Measurements from ENCODE around the gene IGSF3. TPM values are rescaled to one million over a fixed set of nuclear protein-coding genes. Genes with fewer than 3 reads are reported as not detected.

IGSF3 gene
- total and polyA plus RNA-seq, 2 of the 13 experiments (the other 11 are each of a cell fraction or from before 2014, with no cell fraction given) = 0.11 to 0.16 TPM

DNA sequence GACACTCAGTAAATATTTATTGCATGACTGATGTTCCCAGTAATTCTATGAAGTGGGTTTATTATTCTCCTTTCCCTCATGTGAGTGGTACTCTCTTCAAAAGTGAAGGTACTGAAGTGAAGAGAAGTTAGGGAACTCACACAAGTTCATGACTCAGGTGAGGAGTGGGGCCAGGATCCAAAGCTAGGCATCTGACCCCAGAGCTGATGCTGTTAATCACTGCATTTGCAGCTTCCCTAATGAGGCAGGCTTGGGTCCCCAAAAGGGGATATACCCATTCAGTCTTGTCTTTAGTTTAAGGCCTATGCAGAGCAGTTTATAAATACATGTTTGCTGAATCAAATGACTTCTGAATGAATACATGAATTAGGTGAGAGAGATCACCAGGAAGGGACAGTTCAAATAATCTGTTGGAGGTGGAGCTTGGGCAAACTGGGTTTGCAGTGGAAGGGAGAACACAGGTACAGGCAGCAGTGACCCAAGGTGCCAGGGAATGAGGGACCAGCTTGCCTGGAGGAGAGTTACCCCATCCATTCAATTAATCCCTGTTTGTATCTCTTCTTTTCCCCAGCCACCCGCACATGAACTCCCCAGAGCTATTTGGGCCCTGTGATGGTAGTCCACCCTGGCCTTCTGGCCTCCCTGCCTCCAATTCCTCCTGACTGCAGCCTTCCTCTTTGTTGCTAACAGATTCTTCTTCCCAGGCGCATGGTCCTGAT lies 98.7 kb downstream of the IGSF3 start:
- Histone ChIP-seq H3K4me1 (ENCODE audit: insufficient read depth, low read length) (peaks cover 33% of the 10 kb centered on the region), H3K79me2 (ENCODE audit: insufficient read depth, low read length) (peaks cover 2% of the 10 kb centered on the region), H3K27ac (ENCODE audit: extremely low read length, insufficient read depth, low read length) (no peak overlapping the region), H4K20me1 (ENCODE audit: insufficient read depth, low read length) (no peaks in the 10 kb centered on the region; the same call in 1 of the 2 replicates), H2AFZ (ENCODE audit: low read length) (no peak overlapping the region), H3K4me3 (replicated peaks in 1 of 3; ENCODE audit: insufficient read depth in 1 of 3, low read depth in 2 of 3, low read length in 3 of 3) (no peak overlapping the region), H3K4me2 (ENCODE audit: low read depth, low read length) (no peak overlapping the region), H3K9ac (ENCODE audit: insufficient read depth, low read depth, low read length) (no peak overlapping the region), H3K36me3 (replicated peaks in 1 of 2; ENCODE audit: control insufficient read depth in 1 of 2, insufficient read depth in 2 of 2, low read length in 2 of 2) (no peaks in the 10 kb centered on the region), H3K27me3 (ENCODE audit: control insufficient read depth in 1 of 2, insufficient read depth in 2 of 2, low read length in 2 of 2) (peaks cover 0 to 20% of the 10 kb centered on the region in 2 experiments; a peak in 2 of 5 replicates), H3K9me3 (ENCODE audit: low read length) (peaks cover 2% of the 10 kb centered on the region; the same call in 1 of the 2 replicates)
- ChIA-PET CTCF (ENCODE audit: low intra/inter-chr PET ratio, low total read pairs) (no interaction called here), POLR2A (interaction anchor here (2.0 kb wide), 1 partner anchor 430 kb away, joined by 4 read pairs; no protein-coding TSS in a partner anchor)
- no TSS peak for BruUV-seq (replicated peaks)
- intact Hi-C loops (cut with micrococcal nuclease; ENCODE audit: unreplicated experiment) = no loop called here
- FAIRE-seq (no peak), DNase-seq (ENCODE audit: low spot score) (no peak), ATAC-seq (no peak)
- in situ Hi-C loops (cut with HindIII; ENCODE audit: extremely low pct_ligation_motif_present, low pct_unique_long_range_greater_than_20kb) = no loop called here
- 88% methylated on average over 2 of the region's 2 CpGs for WGBS (ENCODE audit: low lambda C conversion rate)
- TF ChIP-seq, protein P1, sequence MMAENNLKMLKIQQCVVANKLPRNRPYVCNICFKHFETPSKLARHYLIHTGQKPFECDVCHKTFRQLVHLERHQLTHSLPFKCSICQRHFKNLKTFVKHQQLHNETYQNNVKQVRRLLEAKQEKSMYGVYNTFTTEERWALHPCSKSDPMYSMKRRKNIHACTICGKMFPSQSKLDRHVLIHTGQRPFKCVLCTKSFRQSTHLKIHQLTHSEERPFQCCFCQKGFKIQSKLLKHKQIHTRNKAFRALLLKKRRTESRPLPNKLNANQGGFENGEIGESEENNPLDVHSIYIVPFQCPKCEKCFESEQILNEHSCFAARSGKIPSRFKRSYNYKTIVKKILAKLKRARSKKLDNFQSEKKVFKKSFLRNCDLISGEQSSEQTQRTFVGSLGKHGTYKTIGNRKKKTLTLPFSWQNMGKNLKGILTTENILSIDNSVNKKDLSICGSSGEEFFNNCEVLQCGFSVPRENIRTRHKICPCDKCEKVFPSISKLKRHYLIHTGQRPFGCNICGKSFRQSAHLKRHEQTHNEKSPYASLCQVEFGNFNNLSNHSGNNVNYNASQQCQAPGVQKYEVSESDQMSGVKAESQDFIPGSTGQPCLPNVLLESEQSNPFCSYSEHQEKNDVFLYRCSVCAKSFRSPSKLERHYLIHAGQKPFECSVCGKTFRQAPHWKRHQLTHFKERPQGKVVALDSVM (CRISPR knock-in tag; IDR thresholded peaks at IDR 0.05) = 0 out of 2 replicates have a peak, but pooled peaks have one; percentile 11
- TF ChIP-seq ZNF451 (CRISPR knock-in tag; IDR thresholded peaks at IDR 0.05) = no peak

DNA sequence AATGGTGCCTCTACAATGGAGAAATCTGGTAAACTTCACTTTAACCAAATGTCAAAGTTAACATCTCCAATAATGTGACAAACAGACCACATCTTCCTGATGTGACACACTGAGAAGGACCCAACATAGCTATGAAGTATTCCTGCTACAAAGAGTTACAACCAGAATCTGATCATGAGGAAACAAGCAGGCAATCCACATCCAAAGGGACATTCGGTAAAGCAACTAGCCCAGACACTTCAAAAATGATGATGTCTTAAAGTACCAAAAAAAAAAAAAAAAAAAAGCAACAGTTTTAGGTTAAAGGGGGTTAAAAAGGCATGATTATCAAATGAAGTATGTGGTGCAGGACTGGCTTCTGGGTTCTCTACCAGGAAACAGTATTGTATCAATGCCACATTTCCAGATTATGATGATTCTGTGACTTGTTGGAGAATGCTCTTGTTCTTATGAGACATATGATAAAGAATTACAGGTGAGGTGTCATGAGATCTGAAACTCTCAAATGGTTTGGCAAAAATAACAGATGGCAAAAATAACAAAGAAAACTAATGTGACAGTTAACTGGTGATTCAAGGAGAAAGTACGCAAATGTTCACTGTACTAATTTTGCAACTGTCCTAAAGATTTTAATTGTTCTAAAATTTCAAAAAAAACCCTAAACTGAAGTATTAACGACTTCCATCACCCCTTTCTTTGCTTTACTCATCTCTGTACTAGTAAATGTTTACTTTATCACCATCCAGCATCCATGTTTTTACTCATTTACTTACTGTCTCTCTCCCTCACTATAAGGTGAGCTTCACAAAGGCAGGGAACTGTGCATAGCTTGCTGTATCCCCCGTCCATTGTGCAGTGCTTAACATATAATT lies 99.5 kb downstream of the IGSF3 start:
- FAIRE-seq = peak; percentile 49
- Histone ChIP-seq H3K27ac (ENCODE audit: extremely low read length, insufficient read depth, low read length) (no peak overlapping the region), H4K20me1 (ENCODE audit: insufficient read depth, low read length) (no peaks in the 10 kb centered on the region; the same call in 1 of the 2 replicates), H3K9ac (ENCODE audit: insufficient read depth, low read depth, low read length) (no peak overlapping the region), H3K36me3 (replicated peaks in 1 of 2; ENCODE audit: control insufficient read depth in 1 of 2, insufficient read depth in 2 of 2, low read length in 2 of 2) (no peaks in the 10 kb centered on the region), H3K9me3 (ENCODE audit: low read length) (peaks cover 10% of the 10 kb centered on the region), H2AFZ (ENCODE audit: low read length) (no peak overlapping the region), H3K4me1 (ENCODE audit: insufficient read depth, low read length) (peaks cover 33% of the 10 kb centered on the region), H3K79me2 (ENCODE audit: insufficient read depth, low read length) (peaks cover 2% of the 10 kb centered on the region), H3K4me3 (replicated peaks in 1 of 3; ENCODE audit: insufficient read depth in 1 of 3, low read depth in 2 of 3, low read length in 3 of 3) (no peak overlapping the region), H3K4me2 (ENCODE audit: low read depth, low read length) (no peak overlapping the region), H3K27me3 (ENCODE audit: control insufficient read depth in 1 of 2, insufficient read depth in 2 of 2, low read length in 2 of 2) (peaks cover 0 to 18% of the 10 kb centered on the region in 2 experiments; a peak in 2 of 5 replicates)
- ChIA-PET CTCF (ENCODE audit: low intra/inter-chr PET ratio, low total read pairs) (no interaction called here), POLR2A (no interaction called here)
- 83% methylated on average over 4 of the region's 4 CpGs for WGBS (ENCODE audit: low lambda C conversion rate)
- no TSS peak for BruUV-seq (replicated peaks)
- TF ChIP-seq ZNF205 (CRISPR knock-in tag; IDR thresholded peaks at IDR 0.05) = 0 out of 2 replicates have a peak, but pooled peaks have one; percentile 40
- TF ChIP-seq, protein P2, sequence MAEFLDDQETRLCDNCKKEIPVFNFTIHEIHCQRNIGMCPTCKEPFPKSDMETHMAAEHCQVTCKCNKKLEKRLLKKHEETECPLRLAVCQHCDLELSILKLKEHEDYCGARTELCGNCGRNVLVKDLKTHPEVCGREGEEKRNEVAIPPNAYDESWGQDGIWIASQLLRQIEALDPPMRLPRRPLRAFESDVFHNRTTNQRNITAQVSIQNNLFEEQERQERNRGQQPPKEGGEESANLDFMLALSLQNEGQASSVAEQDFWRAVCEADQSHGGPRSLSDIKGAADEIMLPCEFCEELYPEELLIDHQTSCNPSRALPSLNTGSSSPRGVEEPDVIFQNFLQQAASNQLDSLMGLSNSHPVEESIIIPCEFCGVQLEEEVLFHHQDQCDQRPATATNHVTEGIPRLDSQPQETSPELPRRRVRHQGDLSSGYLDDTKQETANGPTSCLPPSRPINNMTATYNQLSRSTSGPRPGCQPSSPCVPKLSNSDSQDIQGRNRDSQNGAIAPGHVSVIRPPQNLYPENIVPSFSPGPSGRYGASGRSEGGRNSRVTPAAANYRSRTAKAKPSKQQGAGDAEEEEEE (CRISPR knock-in tag; IDR thresholded peaks at IDR 0.05; ENCODE audit: borderline replicate concordance) = no peak
- ATAC-seq = no peak
- intact Hi-C loops (cut with micrococcal nuclease; ENCODE audit: unreplicated experiment) (no loop called here), in situ Hi-C loops (cut with HindIII; ENCODE audit: extremely low pct_ligation_motif_present, low pct_unique_long_range_greater_than_20kb) (no loop called here)
- no peak for DNase-seq (ENCODE audit: low spot score)
